H1 (cell line): ENCODE data around the gene PTPRC. TPM values are rescaled to one million over a fixed set of nuclear protein-coding genes. Genes with fewer than 3 reads are reported as not detected.

ENCODE experiments used
- BCL11A ChIP-seq, 2 experiments: IDR thresholded peaks; one replicate each; pipeline ENCODE4 v1.6.1; 2011; ENCODE audit warnings: low read depth in 2 of 2, low read length in 2 of 2, mild to moderate bottlenecking in 2 of 2
- CBX8 ChIP-seq: fragments of 300-800, 300-1000 bp; sonication (generic); IDR thresholded peaks from 2 replicates; pipeline ENCODE4 v1.7.1; 2016; ENCODE audit warnings: low read depth, low read length, borderline replicate concordance
- CHD7 ChIP-seq: fragments of 300-600 bp; sonication (generic); IDR thresholded peaks from 2 replicates; pipeline ENCODE4 v1.7.1; 2012; ENCODE audit warnings: low read length, moderate library complexity, mild to moderate bottlenecking, inconsistent platforms; ENCODE audit not compliant: insufficient replicate concordance
- CTBP2 ChIP-seq: IDR thresholded peaks from 2 replicates; pipeline ENCODE4 v1.7.0; 2011; ENCODE audit warnings: borderline replicate concordance, mild to moderate bottlenecking, moderate library complexity, mixed read lengths, low read length; ENCODE audit not compliant: insufficient read depth, insufficient read length
- FOSL1 ChIP-seq: IDR thresholded peaks from 2 replicates; pipeline ENCODE4 v1.6.1; 2011; ENCODE audit warnings: mild to moderate bottlenecking, low read depth, low read length, moderate library complexity; ENCODE audit not compliant: insufficient read depth
- KDM4A ChIP-seq: IDR thresholded peaks from one replicate; pipeline ENCODE4 v1.7.1; 2012; ENCODE audit warnings: low read depth, mild to moderate bottlenecking, moderate library complexity, low read length, inconsistent platforms; ENCODE audit not compliant: severe bottlenecking
- RXRA ChIP-seq: IDR thresholded peaks from 2 replicates; pipeline ENCODE4 v1.6.1; 2011; ENCODE audit warnings: low read depth, mild to moderate bottlenecking, low read length, moderate library complexity; ENCODE audit not compliant: insufficient read depth
- SIN3A ChIP-seq, 2 experiments: IDR thresholded peaks in 1 of 2; conservative IDR thresholded peaks in 1 of 2; 2 replicates each; pipeline ENCODE4 v1.6.1; 2011 to 2012; ENCODE audit warnings: low read length in 2 of 2, improper control_type of control experiment in 1 of 2, low read depth in 1 of 2, mild to moderate bottlenecking in 1 of 2
- polyA plus RNA-seq, 7 experiments: library from polyadenylated mRNA; depleted of rRNA in 3 of 7; stranded (reverse) in 5 of 7; unstranded in 2 of 7; fragments of >200 nt in 5 of 7; fragments of 200-250 nt in 2 of 7; gene quantifications; 1 replicate in 5 of 7; 2 replicates in 1 of 7; 4 replicates in 1 of 7; pipeline versions ENCODE4 v1.2.1 to v1.2.3, GENCODE V29; 2011 to 2013; ENCODE audit warnings: missing spikeins in 2 of 7, mixed read lengths in 2 of 7
- total RNA-seq: library from RNA; stranded (reverse); fragmentation: NEBNext Ultra II Directional; extraction: Animal tissue kit (Norgen Biotek cat#: 25700); gene quantifications from 2 replicates; pipeline ENCODE4 v1.2.1, GENCODE V29; 2021

Gene PTPRC
- total and polyA plus RNA-seq, 2 of the 8 experiments (the other 6 are each of a cell fraction or from before 2014, with no cell fraction given): 0.05 TPM; not detected in 1

- no peak for TF ChIP-seq CHD7
- no peak for TF ChIP-seq FOSL1
- no peak for TF ChIP-seq CTBP2
- TF ChIP-seq SIN3A (conservative IDR thresholded peaks at IDR 0.05 in 1 of 2, IDR thresholded peaks at IDR 0.05 in 1 of 2; ENCODE audit: low read depth in 1 of 2, low read length in 2 of 2): no peak
- no peak for TF ChIP-seq CBX8
- no peak for TF ChIP-seq BCL11A (IDR thresholded peaks at IDR 0.05; ENCODE audit: low read depth in 2 of 2, low read length in 2 of 2)
- no peak for TF ChIP-seq KDM4A
- TF ChIP-seq RXRA: no peak
Observed at GRCh38 chr1:198725090-198725489, 86.2 kb downstream of the PTPRC start (continued).
